ENCODE data around the gene DENND5B.

The DENND5B gene

GRCh38 chr12:31343139-31343538 is 247.8 kb downstream of the DENND5B start:
- no peak overlapping the region for H3K4me3 ChIP-seq (ENCODE audit: low read depth, low read length)

- no peak overlapping the region for H3K4me3 ChIP-seq (ENCODE audit: low read depth, low read length)
These were observed 248.7 kb downstream of the DENND5B start for GRCh38 chr12:31342286-31342685.

GRCh38 chr12:31339831-31340622 is 250.9 kb downstream of the DENND5B start:
- no peak overlapping the region for H3K4me3 ChIP-seq (ENCODE audit: low read depth, low read length)

- no peak overlapping the region for H3K4me3 ChIP-seq (ENCODE audit: low read depth, low read length)
These were observed 253.0 kb downstream of the DENND5B start for GRCh38 chr12:31337952-31338351.
